ENCODE measurements around the gene TNFRSF8. TPM values are rescaled to one million over a fixed set of nuclear protein-coding genes. Genes with fewer than 3 reads are reported as not detected.
A peak's percentile ranks its signal among the peaks of the same experiment; 100 is the strongest.

TNFRSF8 gene
- total RNA-seq, 1 donor from 2014 or later: 2.2 TPM

- intact Hi-C loops (cut with micrococcal nuclease): loop anchor here (1.0 to 5.0 kb wide), 2 partner anchors 9 to 39 kb away; no protein-coding TSS in a partner anchor
- Mint-ChIP-seq H3K27ac (peak overlapping the region; percentile 79), H3K36me3 (ENCODE audit: low read depth) (no peaks in the 10 kb centered on the region), H3K4me3 (peak overlapping the region; percentile 41), H3K9me3 (no peaks in the 10 kb centered on the region), H3K4me1 (peaks cover 71% of the 10 kb centered on the region), H3K27me3 (no peaks in the 10 kb centered on the region)
- TF ChIP-seq, protein P1, sequence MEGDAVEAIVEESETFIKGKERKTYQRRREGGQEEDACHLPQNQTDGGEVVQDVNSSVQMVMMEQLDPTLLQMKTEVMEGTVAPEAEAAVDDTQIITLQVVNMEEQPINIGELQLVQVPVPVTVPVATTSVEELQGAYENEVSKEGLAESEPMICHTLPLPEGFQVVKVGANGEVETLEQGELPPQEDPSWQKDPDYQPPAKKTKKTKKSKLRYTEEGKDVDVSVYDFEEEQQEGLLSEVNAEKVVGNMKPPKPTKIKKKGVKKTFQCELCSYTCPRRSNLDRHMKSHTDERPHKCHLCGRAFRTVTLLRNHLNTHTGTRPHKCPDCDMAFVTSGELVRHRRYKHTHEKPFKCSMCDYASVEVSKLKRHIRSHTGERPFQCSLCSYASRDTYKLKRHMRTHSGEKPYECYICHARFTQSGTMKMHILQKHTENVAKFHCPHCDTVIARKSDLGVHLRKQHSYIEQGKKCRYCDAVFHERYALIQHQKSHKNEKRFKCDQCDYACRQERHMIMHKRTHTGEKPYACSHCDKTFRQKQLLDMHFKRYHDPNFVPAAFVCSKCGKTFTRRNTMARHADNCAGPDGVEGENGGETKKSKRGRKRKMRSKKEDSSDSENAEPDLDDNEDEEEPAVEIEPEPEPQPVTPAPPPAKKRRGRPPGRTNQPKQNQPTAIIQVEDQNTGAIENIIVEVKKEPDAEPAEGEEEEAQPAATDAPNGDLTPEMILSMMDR (IDR thresholded peaks at IDR 0.05): no peak
- CTCF ChIA-PET: no interaction called here
- POLR2A ChIA-PET: interaction anchor here (0.5 to 7.7 kb wide), 4 partner anchors 7 to 55 kb away, joined by 5 to 86 read pairs (median 11); no protein-coding TSS in a partner anchor
- peak; percentile 72 for ATAC-seq (ENCODE audit: low read depth)
- DNase-seq: no peak
These were observed 80.6 kb downstream of the TNFRSF8 start for GRCh38 chr1:12143631-12144155.

GRCh38 chr1:12144236-12144635, 81.1 kb downstream of the TNFRSF8 start:
- Mint-ChIP-seq H3K27ac (peak overlapping the region; percentile 79), H3K4me3 (peak overlapping the region; percentile 41), H3K9me3 (no peaks in the 10 kb centered on the region), H3K36me3 (ENCODE audit: low read depth) (no peaks in the 10 kb centered on the region), H3K4me1 (peaks cover 73% of the 10 kb centered on the region), H3K27me3 (no peaks in the 10 kb centered on the region)
- intact Hi-C loops (cut with micrococcal nuclease): loop anchor here (5.0 kb wide), 1 partner anchor 38 kb away; no protein-coding TSS in a partner anchor
- ATAC-seq (ENCODE audit: low read depth): no peak
- TF ChIP-seq, protein P1 (IDR thresholded peaks at IDR 0.05): no peak
- no peak for DNase-seq
- POLR2A ChIA-PET: interaction anchor here (0.7 to 7.7 kb wide), 4 partner anchors 7 to 55 kb away, joined by 3 to 86 read pairs (median 11); no protein-coding TSS in a partner anchor
- CTCF ChIA-PET: no interaction called here

- TF ChIP-seq, protein P1 (IDR thresholded peaks at IDR 0.05): no peak
- ATAC-seq (ENCODE audit: low read depth) (no peak), DNase-seq (no peak)
- CTCF ChIA-PET: no interaction called here
- POLR2A ChIA-PET: interaction anchor here (0.6 to 2.7 kb wide), 2 partner anchors 17 to 177 kb away, joined by 3 to 16 read pairs; no protein-coding TSS in a partner anchor
- Mint-ChIP-seq H3K27ac (peak overlapping the region; percentile 79), H3K4me3 (no peak overlapping the region), H3K27me3 (no peaks in the 10 kb centered on the region), H3K36me3 (ENCODE audit: low read depth) (no peaks in the 10 kb centered on the region), H3K9me3 (peaks cover 2% of the 10 kb centered on the region), H3K4me1 (peaks cover 74% of the 10 kb centered on the region)
- intact Hi-C loops (cut with micrococcal nuclease): loop anchor here (5.0 kb wide), 1 partner anchor 37 kb away; no protein-coding TSS in a partner anchor
These were observed 81.9 kb downstream of the TNFRSF8 start for GRCh38 chr1:12144969-12145368.

GRCh38 chr1:12145616-12146342, 82.7 kb downstream of the TNFRSF8 start:
- H3K36me3 Mint-ChIP-seq (ENCODE audit: low read depth): no peaks in the 10 kb centered on the region
- H3K27ac Mint-ChIP-seq: peak overlapping the region; percentile 79
- intact Hi-C loops (cut with micrococcal nuclease): no loop called here
- ATAC-seq (ENCODE audit: low read depth) (no peak), DNase-seq (no peak)
- H3K9me3 Mint-ChIP-seq: peaks cover 2% of the 10 kb centered on the region
- POLR2A ChIA-PET: interaction anchor here (0.7 to 1.0 kb wide), 2 partner anchors 14 to 16 kb away, joined by 3 to 8 read pairs; no protein-coding TSS in a partner anchor
- no peak overlapping the region for H3K4me3 Mint-ChIP-seq
- TF ChIP-seq, protein P1 (IDR thresholded peaks at IDR 0.05): no peak
- H3K4me1 Mint-ChIP-seq: peaks cover 82% of the 10 kb centered on the region
- no peaks in the 10 kb centered on the region for H3K27me3 Mint-ChIP-seq
- CTCF ChIA-PET: interaction anchor here (1.3 kb wide), 1 partner anchor 64 kb away, joined by 3 read pairs; no protein-coding TSS in a partner anchor

Data from activated B cell treated with CpG ODN at 0.5 μM for 24 hours (primary cell).